K562 (cell line): ENCODE data around the gene PKIB. TPM values are rescaled to one million over a fixed set of nuclear protein-coding genes. Genes with fewer than 3 reads are reported as not detected.
A peak's percentile ranks its signal among the peaks of the same experiment; 100 is the strongest.

Source experiments
- CTBP1 ChIP-seq: fragments of 450-650 bp; IDR thresholded peaks from 2 replicates; pipeline ENCODE4 v1.6.1; 2016; ENCODE audit warnings: borderline replicate concordance
- GATAD2A ChIP-seq: fragments of 450-650 bp; IDR thresholded peaks from 2 replicates; pipeline ENCODE4 v1.6.1; 2017
- KLF16 ChIP-seq: IDR thresholded peaks from 2 replicates; pipeline ENCODE4 v1.6.1; 2016; ENCODE audit warnings: antibody characterized with exemption
- NCOR1 ChIP-seq: fragments of 450-650 bp; IDR thresholded peaks from 2 replicates; pipeline ENCODE4 v1.6.1; 2016; ENCODE audit warnings: mild to moderate bottlenecking, moderate library complexity
- POLR2AphosphoS5 ChIP-seq: IDR thresholded peaks from 2 replicates; pipeline ENCODE4 v1.6.1; 2011; ENCODE audit warnings: mild to moderate bottlenecking, low read depth, low read length, moderate library complexity; ENCODE audit not compliant: control insufficient read depth, insufficient read depth
- TRIM24 ChIP-seq, 2 experiments: fragments of 450-650 bp; IDR thresholded peaks; 2 replicates each; pipeline ENCODE4 v1.6.1; 2016
- TSC22D4 ChIP-seq: fragments of 450-650 bp; IDR thresholded peaks from 2 replicates; pipeline ENCODE4 v1.6.1; 2016; ENCODE audit warnings: missing genetic modification characterization, missing biosample characterization, control low read depth
- U2AF1 ChIP-seq: fragments of 200-400 bp; formaldehyde crosslinking; optimal IDR thresholded peaks from 2 replicates; pipeline ENCODE3; 2017; ENCODE audit warnings: mild to moderate bottlenecking, low read depth, low read length, moderate library complexity
- ZNF347 ChIP-seq: fragments of 450-650 bp; formaldehyde crosslinking; IDR thresholded peaks from 2 replicates; pipeline ENCODE4 v1.4.0; 2020; ENCODE audit warnings: low read depth, mild to moderate bottlenecking, moderate library complexity
- polyA plus RNA-seq, 8 experiments: library from polyadenylated mRNA; depleted of rRNA in 4 of 8; stranded (reverse) in 5 of 8; unstranded in 3 of 8; fragments of >200 nt; fragmentation: Nextera tagmentation in 2 of 8; fragmentation: Illumina TruSeq in 1 of 8; extraction: Ambion mirVana in 2 of 8; extraction: Trizol in 1 of 8; gene quantifications; 2 replicates each; pipeline versions ENCODE4 v1.2.1 to v1.2.3, GENCODE V29; 2011 to 2014; ENCODE audit warnings: inconsistent platforms in 1 of 8, missing spikeins in 1 of 8
- total RNA-seq, 7 experiments: library from RNA; depleted of rRNA in 6 of 7; stranded (reverse); fragments of >200 nt in 6 of 7; fragmentation: Illumina TruSeq in 2 of 7; extraction: Trizol in 2 of 7; gene quantifications; 2 replicates each; pipeline versions ENCODE4 v1.2.1 to v1.2.3, GENCODE V29; 2011 to 2021; ENCODE audit warnings: low replicate concordance in 1 of 7
- TF ChIP-seq, protein P1 (sequence below), 2 experiments: fragments of 450-650 bp; IDR thresholded peaks; 2 replicates each; pipeline ENCODE4 v1.6.1; 2018; ENCODE audit warnings: mild to moderate bottlenecking in 2 of 2, low read depth in 1 of 2; ENCODE audit not compliant: partially characterized antibody in 2 of 2
- TF ChIP-seq, protein P2 (sequence below): fragments of 450-650 bp; IDR thresholded peaks from 2 replicates; pipeline ENCODE4 v1.6.1; 2017; ENCODE audit warnings: antibody characterized with exemption, mild to moderate bottlenecking
- TF ChIP-seq, protein P3 (sequence below): sonication (generic); IDR thresholded peaks from 2 replicates; pipeline ENCODE4 v1.6.1; 2016
- TF ChIP-seq, protein P4 (sequence below): fragments of 250-450 bp; sonication (Bioruptor Pico); IDR thresholded peaks from 2 replicates; pipeline ENCODE4 v1.4.0; 2020; ENCODE audit warnings: mild to moderate bottlenecking
- TF ChIP-seq, protein P5 (sequence below), 2 experiments: fragments of 450-650 bp; IDR thresholded peaks; 2 replicates each; pipeline ENCODE4 v1.6.1; 2016

The PKIB gene
- total and polyA plus RNA-seq, 9 of the 15 experiments (the other 6 are each of a cell fraction or from before 2014, with no cell fraction given), result 14.8 to 37.5 (median 27.4) TPM

DNA sequence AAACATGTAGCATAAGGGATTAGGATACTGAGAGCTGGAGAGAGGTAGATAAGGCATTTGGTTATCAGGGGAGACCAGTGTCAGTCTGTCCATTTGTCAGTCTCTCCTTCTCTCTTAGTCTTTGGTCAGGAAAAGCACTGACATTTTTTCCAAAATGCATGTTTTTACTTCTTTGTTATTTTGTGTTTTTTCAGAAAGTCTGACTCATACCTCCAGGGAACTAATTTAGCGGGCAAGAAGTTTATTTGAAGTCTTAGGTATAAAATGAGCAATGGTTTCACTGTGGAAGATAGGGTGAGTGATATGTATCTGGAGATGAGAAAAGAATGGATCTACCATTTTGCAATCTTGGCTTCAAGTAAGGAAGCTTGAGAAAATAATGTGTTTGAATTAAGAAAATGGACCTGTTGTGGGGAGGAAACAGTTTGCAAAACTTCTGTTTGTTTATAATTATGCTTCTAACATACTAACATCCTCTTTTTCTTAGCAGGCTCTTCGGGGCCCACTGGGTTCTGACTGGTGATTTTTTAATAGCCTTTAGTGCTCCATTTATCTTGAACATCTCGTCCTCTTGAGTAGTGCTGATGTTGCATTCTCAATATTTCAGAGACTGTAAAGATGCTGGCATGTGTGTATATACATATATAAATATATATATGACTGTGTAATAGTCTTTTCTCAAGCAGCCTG, 102.4 kb downstream of the PKIB start (continued):
- TF ChIP-seq, protein P1, sequence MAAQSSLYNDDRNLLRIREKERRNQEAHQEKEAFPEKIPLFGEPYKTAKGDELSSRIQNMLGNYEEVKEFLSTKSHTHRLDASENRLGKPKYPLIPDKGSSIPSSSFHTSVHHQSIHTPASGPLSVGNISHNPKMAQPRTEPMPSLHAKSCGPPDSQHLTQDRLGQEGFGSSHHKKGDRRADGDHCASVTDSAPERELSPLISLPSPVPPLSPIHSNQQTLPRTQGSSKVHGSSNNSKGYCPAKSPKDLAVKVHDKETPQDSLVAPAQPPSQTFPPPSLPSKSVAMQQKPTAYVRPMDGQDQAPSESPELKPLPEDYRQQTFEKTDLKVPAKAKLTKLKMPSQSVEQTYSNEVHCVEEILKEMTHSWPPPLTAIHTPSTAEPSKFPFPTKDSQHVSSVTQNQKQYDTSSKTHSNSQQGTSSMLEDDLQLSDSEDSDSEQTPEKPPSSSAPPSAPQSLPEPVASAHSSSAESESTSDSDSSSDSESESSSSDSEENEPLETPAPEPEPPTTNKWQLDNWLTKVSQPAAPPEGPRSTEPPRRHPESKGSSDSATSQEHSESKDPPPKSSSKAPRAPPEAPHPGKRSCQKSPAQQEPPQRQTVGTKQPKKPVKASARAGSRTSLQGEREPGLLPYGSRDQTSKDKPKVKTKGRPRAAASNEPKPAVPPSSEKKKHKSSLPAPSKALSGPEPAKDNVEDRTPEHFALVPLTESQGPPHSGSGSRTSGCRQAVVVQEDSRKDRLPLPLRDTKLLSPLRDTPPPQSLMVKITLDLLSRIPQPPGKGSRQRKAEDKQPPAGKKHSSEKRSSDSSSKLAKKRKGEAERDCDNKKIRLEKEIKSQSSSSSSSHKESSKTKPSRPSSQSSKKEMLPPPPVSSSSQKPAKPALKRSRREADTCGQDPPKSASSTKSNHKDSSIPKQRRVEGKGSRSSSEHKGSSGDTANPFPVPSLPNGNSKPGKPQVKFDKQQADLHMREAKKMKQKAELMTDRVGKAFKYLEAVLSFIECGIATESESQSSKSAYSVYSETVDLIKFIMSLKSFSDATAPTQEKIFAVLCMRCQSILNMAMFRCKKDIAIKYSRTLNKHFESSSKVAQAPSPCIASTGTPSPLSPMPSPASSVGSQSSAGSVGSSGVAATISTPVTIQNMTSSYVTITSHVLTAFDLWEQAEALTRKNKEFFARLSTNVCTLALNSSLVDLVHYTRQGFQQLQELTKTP (IDR thresholded peaks at IDR 0.05; ENCODE audit: low read depth in 1 of 2, partially characterized antibody in 2 of 2), result peak in 1 of 2 experiments; percentile 23
- TF ChIP-seq NCOR1 (peak; percentile 89), GATAD2A (peak; percentile 72; the same call in 1 of the 2 replicates), KLF16 (peak; percentile 86), CTBP1 (peak; percentile 32; the same call in 1 of the 2 replicates), ZNF347 (CRISPR knock-in tag) (no peak), TRIM24 (IDR thresholded peaks at IDR 0.05) (peak; percentile 62 to 75; a peak in 3 of 4 replicates), U2AF1 (no peak), TSC22D4 (tag) (no peak), POLR2AphosphoS5 (peak; percentile 89)
- TF ChIP-seq, protein P2, sequence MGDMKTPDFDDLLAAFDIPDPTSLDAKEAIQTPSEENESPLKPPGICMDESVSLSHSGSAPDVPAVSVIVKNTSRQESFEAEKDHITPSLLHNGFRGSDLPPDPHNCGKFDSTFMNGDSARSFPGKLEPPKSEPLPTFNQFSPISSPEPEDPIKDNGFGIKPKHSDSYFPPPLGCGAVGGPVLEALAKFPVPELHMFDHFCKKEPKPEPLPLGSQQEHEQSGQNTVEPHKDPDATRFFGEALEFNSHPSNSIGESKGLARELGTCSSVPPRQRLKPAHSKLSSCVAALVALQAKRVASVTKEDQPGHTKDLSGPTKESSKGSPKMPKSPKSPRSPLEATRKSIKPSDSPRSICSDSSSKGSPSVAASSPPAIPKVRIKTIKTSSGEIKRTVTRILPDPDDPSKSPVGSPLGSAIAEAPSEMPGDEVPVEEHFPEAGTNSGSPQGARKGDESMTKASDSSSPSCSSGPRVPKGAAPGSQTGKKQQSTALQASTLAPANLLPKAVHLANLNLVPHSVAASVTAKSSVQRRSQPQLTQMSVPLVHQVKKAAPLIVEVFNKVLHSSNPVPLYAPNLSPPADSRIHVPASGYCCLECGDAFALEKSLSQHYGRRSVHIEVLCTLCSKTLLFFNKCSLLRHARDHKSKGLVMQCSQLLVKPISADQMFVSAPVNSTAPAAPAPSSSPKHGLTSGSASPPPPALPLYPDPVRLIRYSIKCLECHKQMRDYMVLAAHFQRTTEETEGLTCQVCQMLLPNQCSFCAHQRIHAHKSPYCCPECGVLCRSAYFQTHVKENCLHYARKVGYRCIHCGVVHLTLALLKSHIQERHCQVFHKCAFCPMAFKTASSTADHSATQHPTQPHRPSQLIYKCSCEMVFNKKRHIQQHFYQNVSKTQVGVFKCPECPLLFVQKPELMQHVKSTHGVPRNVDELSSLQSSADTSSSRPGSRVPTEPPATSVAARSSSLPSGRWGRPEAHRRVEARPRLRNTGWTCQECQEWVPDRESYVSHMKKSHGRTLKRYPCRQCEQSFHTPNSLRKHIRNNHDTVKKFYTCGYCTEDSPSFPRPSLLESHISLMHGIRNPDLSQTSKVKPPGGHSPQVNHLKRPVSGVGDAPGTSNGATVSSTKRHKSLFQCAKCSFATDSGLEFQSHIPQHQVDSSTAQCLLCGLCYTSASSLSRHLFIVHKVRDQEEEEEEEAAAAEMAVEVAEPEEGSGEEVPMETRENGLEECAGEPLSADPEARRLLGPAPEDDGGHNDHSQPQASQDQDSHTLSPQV, result 0 out of 2 replicates have a peak, but pooled peaks have one; percentile 30
- TF ChIP-seq, protein P3, sequence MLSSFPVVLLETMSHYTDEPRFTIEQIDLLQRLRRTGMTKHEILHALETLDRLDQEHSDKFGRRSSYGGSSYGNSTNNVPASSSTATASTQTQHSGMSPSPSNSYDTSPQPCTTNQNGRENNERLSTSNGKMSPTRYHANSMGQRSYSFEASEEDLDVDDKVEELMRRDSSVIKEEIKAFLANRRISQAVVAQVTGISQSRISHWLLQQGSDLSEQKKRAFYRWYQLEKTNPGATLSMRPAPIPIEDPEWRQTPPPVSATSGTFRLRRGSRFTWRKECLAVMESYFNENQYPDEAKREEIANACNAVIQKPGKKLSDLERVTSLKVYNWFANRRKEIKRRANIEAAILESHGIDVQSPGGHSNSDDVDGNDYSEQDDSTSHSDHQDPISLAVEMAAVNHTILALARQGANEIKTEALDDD, result peak; percentile 71
- TF ChIP-seq, protein P4, sequence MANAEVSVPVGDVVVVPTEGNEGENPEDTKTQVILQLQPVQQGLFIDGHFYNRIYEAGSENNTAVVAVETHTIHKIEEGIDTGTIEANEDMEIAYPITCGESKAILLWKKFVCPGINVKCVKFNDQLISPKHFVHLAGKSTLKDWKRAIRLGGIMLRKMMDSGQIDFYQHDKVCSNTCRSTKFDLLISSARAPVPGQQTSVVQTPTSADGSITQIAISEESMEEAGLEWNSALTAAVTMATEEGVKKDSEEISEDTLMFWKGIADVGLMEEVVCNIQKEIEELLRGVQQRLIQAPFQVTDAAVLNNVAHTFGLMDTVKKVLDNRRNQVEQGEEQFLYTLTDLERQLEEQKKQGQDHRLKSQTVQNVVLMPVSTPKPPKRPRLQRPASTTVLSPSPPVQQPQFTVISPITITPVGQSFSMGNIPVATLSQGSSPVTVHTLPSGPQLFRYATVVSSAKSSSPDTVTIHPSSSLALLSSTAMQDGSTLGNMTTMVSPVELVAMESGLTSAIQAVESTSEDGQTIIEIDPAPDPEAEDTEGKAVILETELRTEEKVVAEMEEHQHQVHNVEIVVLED (CRISPR knock-in tag), result no peak
- TF ChIP-seq, protein P5, sequence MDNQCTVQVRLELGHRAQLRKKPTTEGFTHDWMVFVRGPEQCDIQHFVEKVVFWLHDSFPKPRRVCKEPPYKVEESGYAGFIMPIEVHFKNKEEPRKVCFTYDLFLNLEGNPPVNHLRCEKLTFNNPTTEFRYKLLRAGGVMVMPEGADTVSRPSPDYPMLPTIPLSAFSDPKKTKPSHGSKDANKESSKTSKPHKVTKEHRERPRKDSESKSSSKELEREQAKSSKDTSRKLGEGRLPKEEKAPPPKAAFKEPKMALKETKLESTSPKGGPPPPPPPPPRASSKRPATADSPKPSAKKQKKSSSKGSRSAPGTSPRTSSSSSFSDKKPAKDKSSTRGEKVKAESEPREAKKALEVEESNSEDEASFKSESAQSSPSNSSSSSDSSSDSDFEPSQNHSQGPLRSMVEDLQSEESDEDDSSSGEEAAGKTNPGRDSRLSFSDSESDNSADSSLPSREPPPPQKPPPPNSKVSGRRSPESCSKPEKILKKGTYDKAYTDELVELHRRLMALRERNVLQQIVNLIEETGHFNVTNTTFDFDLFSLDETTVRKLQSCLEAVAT (IDR thresholded peaks at IDR 0.05), result peak in 1 of 2 experiments; percentile 33; a peak in 1 of 4 replicates
